ENCODE measurements around the gene FAM185A. TPM values are rescaled to one million over a fixed set of nuclear protein-coding genes. Genes with fewer than 3 reads are reported as not detected.
A peak's percentile ranks its signal among the peaks of the same experiment; 100 is the strongest.
"Not testable (repeated sequence)": the region's sequence is repeated elsewhere in the genome, so short reads cannot be mapped to it uniquely, and the experiment has no call there.

Gene FAM185A
- total RNA-seq, 1 experiment from 2014 or later = 12.8 TPM

DNA sequence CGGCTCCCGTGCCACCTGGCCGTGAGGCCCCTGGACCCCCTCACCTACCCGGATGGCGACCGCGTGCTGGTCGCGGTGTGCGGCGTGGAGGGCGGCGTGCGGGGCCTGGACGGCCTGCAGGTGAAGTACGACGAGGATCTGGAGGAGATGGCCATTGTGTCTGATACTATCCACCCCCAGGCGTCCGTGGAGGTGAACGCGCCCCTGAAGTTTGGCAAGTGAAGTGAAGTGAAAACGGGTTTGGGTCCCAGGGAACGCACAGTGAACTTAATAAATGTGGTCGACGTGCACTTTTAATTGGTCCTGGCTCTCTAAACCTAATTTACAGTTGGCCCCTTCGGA is 617 bp downstream of the FAM185A start:
- H3K9me3 ChIP-seq (ENCODE audit: low read length); intact Hi-C loops (cut with micrococcal nuclease); BruUV-seq (replicated peaks); POLR2A ChIA-PET (ENCODE audit: unreplicated experiment); H4K20me1 ChIP-seq (ENCODE audit: low read length); H3K9me2 ChIP-seq (replicated peaks; ENCODE audit: low read length); H3K27me3 ChIP-seq (ENCODE audit: low read length); H3K27ac ChIP-seq (ENCODE audit: low read length); H3F3A ChIP-seq (ENCODE audit: low read length, unreplicated experiment); DNase-seq; H3K4me1 ChIP-seq (ENCODE audit: insufficient read depth, low read length); H3K36me3 ChIP-seq (ENCODE audit: low read depth, low read length): not testable (repeated sequence)
- Histone ChIP-seq H3K79me2 (ENCODE audit: low read length) (peaks cover 19% of the 10 kb centered on the region), H3K9ac (ENCODE audit: low read length) (peak overlapping the region; percentile 76), H3K4me3 (ENCODE audit: low read length) (peak overlapping the region; percentile 78), H2AFZ (ENCODE audit: low read length) (peak overlapping the region; percentile 83), H3K4me2 (ENCODE audit: low read length) (peak overlapping the region; percentile 88)
- CTCF ChIA-PET = interaction anchor here (1.3 kb wide), 1 partner anchor 326 kb away, joined by 3 read pairs; the partner anchor contains the start of gene ARMC10
- ATAC-seq = peak; percentile 5

DNA sequence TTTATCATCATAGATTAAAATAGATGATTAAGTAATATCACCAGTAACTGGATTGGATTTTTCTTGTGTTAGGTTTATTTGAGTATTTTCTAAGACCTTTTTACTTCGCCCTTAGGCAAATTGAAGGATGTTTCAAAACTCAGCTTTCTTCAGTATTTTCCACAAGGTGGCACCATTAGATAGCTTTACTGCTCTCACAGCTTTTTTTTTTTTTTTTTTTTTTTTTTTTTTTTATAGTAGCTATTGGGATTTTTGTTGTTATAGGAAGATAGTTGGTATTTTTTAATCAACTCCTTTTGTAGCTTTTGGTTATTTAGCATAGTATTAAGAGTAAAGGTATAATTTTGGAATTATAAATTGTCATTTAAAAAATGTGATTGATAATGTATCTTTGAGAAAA is 9.4 kb downstream of the FAM185A start:
- not testable (repeated sequence) for H3K36me3 ChIP-seq (ENCODE audit: low read depth, low read length); H4K20me1 ChIP-seq (ENCODE audit: low read length); H3K4me1 ChIP-seq (ENCODE audit: insufficient read depth, low read length); H3K9me3 ChIP-seq (ENCODE audit: low read length); H3K4me3 ChIP-seq (ENCODE audit: low read length); H3K27me3 ChIP-seq (ENCODE audit: low read length); H2AFZ ChIP-seq (ENCODE audit: low read length); ATAC-seq; H3F3A ChIP-seq (ENCODE audit: low read length, unreplicated experiment); BruUV-seq (replicated peaks); H3K9ac ChIP-seq (ENCODE audit: low read length); H3K79me2 ChIP-seq (ENCODE audit: low read length); H3K9me2 ChIP-seq (replicated peaks; ENCODE audit: low read length); H3K4me2 ChIP-seq (ENCODE audit: low read length); H3K27ac ChIP-seq (ENCODE audit: low read length)
- TF ChIP-seq, protein P1, sequence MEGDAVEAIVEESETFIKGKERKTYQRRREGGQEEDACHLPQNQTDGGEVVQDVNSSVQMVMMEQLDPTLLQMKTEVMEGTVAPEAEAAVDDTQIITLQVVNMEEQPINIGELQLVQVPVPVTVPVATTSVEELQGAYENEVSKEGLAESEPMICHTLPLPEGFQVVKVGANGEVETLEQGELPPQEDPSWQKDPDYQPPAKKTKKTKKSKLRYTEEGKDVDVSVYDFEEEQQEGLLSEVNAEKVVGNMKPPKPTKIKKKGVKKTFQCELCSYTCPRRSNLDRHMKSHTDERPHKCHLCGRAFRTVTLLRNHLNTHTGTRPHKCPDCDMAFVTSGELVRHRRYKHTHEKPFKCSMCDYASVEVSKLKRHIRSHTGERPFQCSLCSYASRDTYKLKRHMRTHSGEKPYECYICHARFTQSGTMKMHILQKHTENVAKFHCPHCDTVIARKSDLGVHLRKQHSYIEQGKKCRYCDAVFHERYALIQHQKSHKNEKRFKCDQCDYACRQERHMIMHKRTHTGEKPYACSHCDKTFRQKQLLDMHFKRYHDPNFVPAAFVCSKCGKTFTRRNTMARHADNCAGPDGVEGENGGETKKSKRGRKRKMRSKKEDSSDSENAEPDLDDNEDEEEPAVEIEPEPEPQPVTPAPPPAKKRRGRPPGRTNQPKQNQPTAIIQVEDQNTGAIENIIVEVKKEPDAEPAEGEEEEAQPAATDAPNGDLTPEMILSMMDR (conservative IDR thresholded peaks at IDR 0.05; ENCODE audit: low read depth, low read length) = peak; percentile 39; the same call in 1 of the 2 replicates
- DNase-seq = peak; percentile 10
- ChIA-PET CTCF (interaction anchor here (0.6 to 1.4 kb wide), 11 partner anchors 70 to 414 kb away, joined by 3 to 92 read pairs (median 4); partner anchors contain the start of gene ARMC10), POLR2A (ENCODE audit: unreplicated experiment) (interaction anchor here (0.6 kb wide), 1 partner anchor 116 kb away, joined by 6 read pairs; no protein-coding TSS in a partner anchor)
- intact Hi-C loops (cut with micrococcal nuclease) = loop anchor here (2.0 kb wide), 1 partner anchor 305 kb away; no protein-coding TSS in a partner anchor

DNA sequence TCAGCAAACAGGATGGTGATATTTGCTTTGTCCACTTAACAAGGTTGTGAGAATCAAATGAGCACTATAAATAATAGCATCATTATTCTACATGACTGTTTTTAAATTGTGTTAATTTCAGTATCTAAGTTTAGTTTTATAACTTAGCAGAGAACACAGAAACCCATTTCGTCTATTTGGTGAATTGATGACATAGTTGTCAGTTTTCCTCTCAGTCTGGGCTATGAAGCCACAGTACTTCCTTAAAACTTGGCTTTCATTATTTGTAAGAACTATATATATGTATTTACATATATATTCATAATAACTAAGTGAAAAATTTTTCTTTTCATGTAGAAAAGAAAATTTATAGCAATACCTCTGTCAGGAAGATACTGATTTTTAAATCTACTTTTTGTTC is 11.1 kb downstream of the FAM185A start:
- ATAC-seq; H3K27me3 ChIP-seq (ENCODE audit: low read length); H3F3A ChIP-seq (ENCODE audit: low read length, unreplicated experiment); H3K9me3 ChIP-seq (ENCODE audit: low read length); H3K9me2 ChIP-seq (replicated peaks; ENCODE audit: low read length); H4K20me1 ChIP-seq (ENCODE audit: low read length); BruUV-seq (replicated peaks); CTCF ChIA-PET; H3K4me1 ChIP-seq (ENCODE audit: insufficient read depth, low read length); H3K79me2 ChIP-seq (ENCODE audit: low read length); H3K4me2 ChIP-seq (ENCODE audit: low read length); H3K4me3 ChIP-seq (ENCODE audit: low read length); H3K27ac ChIP-seq (ENCODE audit: low read length); DNase-seq; H3K9ac ChIP-seq (ENCODE audit: low read length); POLR2A ChIA-PET (ENCODE audit: unreplicated experiment); H3K36me3 ChIP-seq (ENCODE audit: low read depth, low read length); H2AFZ ChIP-seq (ENCODE audit: low read length): not testable (repeated sequence)
- intact Hi-C loops (cut with micrococcal nuclease) = loop anchor here (2.0 to 10.0 kb wide), 2 partner anchors 115 to 303 kb away; no protein-coding TSS in a partner anchor

DNA sequence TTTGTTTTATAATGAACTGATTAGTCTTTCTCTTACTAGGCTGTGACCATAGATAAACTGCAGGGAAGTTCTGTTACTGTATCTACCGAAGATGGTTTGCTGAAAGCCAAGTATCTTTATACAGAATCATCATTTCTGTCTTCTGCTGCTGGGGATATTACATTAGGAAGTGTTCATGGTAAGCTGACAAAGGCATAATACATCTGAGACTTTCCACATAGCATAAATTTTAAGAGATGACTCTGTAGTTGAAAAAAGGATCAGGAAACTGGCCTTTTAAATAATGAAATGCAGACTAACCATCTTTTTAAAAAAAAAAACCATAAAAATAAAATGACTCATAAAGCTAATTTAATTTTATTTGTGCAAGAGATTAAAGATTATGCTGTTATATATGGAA is 12.4 kb downstream of the FAM185A start:
- H3K9ac ChIP-seq (ENCODE audit: low read length); H3K27ac ChIP-seq (ENCODE audit: low read length); H3K4me3 ChIP-seq (ENCODE audit: low read length); H3K36me3 ChIP-seq (ENCODE audit: low read depth, low read length); H3K4me2 ChIP-seq (ENCODE audit: low read length); H3K79me2 ChIP-seq (ENCODE audit: low read length); H3K9me2 ChIP-seq (replicated peaks; ENCODE audit: low read length); H3K4me1 ChIP-seq (ENCODE audit: insufficient read depth, low read length); H3F3A ChIP-seq (ENCODE audit: low read length, unreplicated experiment); BruUV-seq (replicated peaks); H3K27me3 ChIP-seq (ENCODE audit: low read length); H3K9me3 ChIP-seq (ENCODE audit: low read length); CTCF ChIA-PET; POLR2A ChIA-PET (ENCODE audit: unreplicated experiment); H2AFZ ChIP-seq (ENCODE audit: low read length); H4K20me1 ChIP-seq (ENCODE audit: low read length): not testable (repeated sequence)
- peak; percentile 63 for ATAC-seq
- peak; percentile 7 for DNase-seq
- intact Hi-C loops (cut with micrococcal nuclease) = loop anchor here (10.0 kb wide), 1 partner anchor 114 kb away; no protein-coding TSS in a partner anchor

DNA sequence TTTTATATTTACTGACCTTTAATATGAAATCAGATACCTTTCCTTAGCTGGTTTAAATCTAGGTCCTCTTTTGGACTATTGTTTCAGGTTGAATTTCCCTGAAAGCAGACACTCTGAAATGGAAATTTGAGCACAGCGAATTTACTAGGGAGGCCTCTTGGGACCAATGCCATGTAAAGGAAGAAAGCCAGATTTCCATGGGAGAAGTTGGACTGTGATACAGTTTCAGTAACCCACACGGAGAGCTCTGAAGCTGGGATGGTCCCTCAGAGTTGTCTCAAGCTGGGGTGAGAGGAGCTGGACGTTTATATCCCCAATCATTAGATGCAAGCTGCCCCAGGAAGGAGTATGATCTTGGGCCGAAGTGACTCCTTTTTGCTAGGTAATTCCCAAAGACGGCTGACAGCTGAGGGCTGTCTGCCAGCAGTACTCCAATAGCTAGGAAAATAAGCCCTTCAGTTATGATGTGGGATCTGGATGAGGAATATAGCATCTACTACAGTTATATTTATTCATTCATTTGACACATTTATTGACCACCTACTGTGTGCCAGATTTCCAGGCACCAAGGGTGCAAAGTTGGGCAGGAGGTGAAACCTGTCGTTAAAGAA is 14.6 kb downstream of the FAM185A start:
- CTCF ChIA-PET; H3K36me3 ChIP-seq (ENCODE audit: low read depth, low read length); DNase-seq; H3K9ac ChIP-seq (ENCODE audit: low read length); H2AFZ ChIP-seq (ENCODE audit: low read length); H3F3A ChIP-seq (ENCODE audit: low read length, unreplicated experiment); H3K79me2 ChIP-seq (ENCODE audit: low read length); H4K20me1 ChIP-seq (ENCODE audit: low read length); H3K9me2 ChIP-seq (replicated peaks; ENCODE audit: low read length); BruUV-seq (replicated peaks); H3K4me2 ChIP-seq (ENCODE audit: low read length); H3K27ac ChIP-seq (ENCODE audit: low read length); H3K4me1 ChIP-seq (ENCODE audit: insufficient read depth, low read length); H3K27me3 ChIP-seq (ENCODE audit: low read length); H3K9me3 ChIP-seq (ENCODE audit: low read length); H3K4me3 ChIP-seq (ENCODE audit: low read length); POLR2A ChIA-PET (ENCODE audit: unreplicated experiment): not testable (repeated sequence)
- ATAC-seq = peak; percentile 27; the same call in 1 of the 2 replicates
- intact Hi-C loops (cut with micrococcal nuclease) = loop anchor here (10.0 kb wide), 1 partner anchor 111 kb away; no protein-coding TSS in a partner anchor

DNA sequence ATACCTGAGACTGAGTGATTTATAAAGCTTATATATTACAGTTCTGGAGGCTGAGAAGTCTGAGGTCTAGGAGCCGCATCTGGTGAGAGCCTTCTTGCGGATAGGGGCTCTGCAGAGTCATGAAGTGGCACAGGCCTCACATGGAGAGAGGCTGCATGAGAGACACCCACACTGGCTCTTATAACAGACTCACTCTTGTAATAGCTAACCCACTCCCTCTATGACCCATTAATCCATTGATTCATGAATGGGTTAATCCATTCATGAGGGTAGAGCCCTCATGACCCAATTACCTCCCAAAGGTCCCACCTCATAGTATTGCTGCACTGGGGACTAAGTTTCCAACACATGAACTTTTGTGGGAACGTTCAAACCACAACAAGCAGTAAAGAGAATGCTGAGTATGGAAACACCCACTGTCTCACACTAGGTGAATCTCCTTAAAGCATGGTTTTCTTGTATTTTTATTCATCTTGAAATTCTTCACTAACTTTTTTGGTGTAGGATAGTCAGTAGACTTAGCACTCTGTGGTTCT is 20.9 kb downstream of the FAM185A start:
- H3K4me2 ChIP-seq (ENCODE audit: low read length); H2AFZ ChIP-seq (ENCODE audit: low read length); H3K9ac ChIP-seq (ENCODE audit: low read length); H3K36me3 ChIP-seq (ENCODE audit: low read depth, low read length); CTCF ChIA-PET; H3K79me2 ChIP-seq (ENCODE audit: low read length); H4K20me1 ChIP-seq (ENCODE audit: low read length); POLR2A ChIA-PET (ENCODE audit: unreplicated experiment); H3K4me3 ChIP-seq (ENCODE audit: low read length); H3K4me1 ChIP-seq (ENCODE audit: insufficient read depth, low read length); H3K27me3 ChIP-seq (ENCODE audit: low read length); DNase-seq; BruUV-seq (replicated peaks); ATAC-seq; H3K27ac ChIP-seq (ENCODE audit: low read length); H3K9me3 ChIP-seq (ENCODE audit: low read length); H3K9me2 ChIP-seq (replicated peaks; ENCODE audit: low read length); H3F3A ChIP-seq (ENCODE audit: low read length, unreplicated experiment): not testable (repeated sequence)
- intact Hi-C loops (cut with micrococcal nuclease) = loop anchor here (10.0 kb wide), 1 partner anchor 105 kb away; no protein-coding TSS in a partner anchor
